ENCODE results near the gene DLG1.

The DLG1 gene

GRCh38 chr3:197206913-197207312 lies 91.5 kb downstream of the DLG1 start:
- TF ChIP-seq TCF12 (IDR thresholded peaks at IDR 0.05; ENCODE audit: low read depth) (no peak), FOXM1 (IDR thresholded peaks at IDR 0.05; ENCODE audit: borderline replicate concordance, low read depth) (no peak), TAF1 (IDR thresholded peaks at IDR 0.05; ENCODE audit: low read depth) (no peak), RAD21 (IDR thresholded peaks at IDR 0.05; ENCODE audit: low read depth) (no peak), ZBTB7A (IDR thresholded peaks at IDR 0.05; ENCODE audit: low read depth) (no peak), CREB1 (IDR thresholded peaks at IDR 0.05; ENCODE audit: low read depth) (no peak), TEAD4 (IDR thresholded peaks at IDR 0.05) (no peak), MAX (IDR thresholded peaks at IDR 0.05) (no peak), NFIC (IDR thresholded peaks at IDR 0.05) (no peak), EP300 (IDR thresholded peaks at IDR 0.05; ENCODE audit: borderline replicate concordance) (no peak), YY1 (IDR thresholded peaks at IDR 0.05; ENCODE audit: low read depth) (no peak), USF1 (IDR thresholded peaks at IDR 0.05) (no peak), CEBPB (IDR thresholded peaks at IDR 0.05) (no peak), EGR1 (IDR thresholded peaks at IDR 0.05) (no peak)
- TF ChIP-seq, protein P1, sequence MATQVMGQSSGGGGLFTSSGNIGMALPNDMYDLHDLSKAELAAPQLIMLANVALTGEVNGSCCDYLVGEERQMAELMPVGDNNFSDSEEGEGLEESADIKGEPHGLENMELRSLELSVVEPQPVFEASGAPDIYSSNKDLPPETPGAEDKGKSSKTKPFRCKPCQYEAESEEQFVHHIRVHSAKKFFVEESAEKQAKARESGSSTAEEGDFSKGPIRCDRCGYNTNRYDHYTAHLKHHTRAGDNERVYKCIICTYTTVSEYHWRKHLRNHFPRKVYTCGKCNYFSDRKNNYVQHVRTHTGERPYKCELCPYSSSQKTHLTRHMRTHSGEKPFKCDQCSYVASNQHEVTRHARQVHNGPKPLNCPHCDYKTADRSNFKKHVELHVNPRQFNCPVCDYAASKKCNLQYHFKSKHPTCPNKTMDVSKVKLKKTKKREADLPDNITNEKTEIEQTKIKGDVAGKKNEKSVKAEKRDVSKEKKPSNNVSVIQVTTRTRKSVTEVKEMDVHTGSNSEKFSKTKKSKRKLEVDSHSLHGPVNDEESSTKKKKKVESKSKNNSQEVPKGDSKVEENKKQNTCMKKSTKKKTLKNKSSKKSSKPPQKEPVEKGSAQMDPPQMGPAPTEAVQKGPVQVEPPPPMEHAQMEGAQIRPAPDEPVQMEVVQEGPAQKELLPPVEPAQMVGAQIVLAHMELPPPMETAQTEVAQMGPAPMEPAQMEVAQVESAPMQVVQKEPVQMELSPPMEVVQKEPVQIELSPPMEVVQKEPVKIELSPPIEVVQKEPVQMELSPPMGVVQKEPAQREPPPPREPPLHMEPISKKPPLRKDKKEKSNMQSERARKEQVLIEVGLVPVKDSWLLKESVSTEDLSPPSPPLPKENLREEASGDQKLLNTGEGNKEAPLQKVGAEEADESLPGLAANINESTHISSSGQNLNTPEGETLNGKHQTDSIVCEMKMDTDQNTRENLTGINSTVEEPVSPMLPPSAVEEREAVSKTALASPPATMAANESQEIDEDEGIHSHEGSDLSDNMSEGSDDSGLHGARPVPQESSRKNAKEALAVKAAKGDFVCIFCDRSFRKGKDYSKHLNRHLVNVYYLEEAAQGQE (IDR thresholded peaks at IDR 0.05; ENCODE audit: low read depth): no peak

GRCh38 chr3:197205675-197206074 lies 92.7 kb downstream of the DLG1 start:
- TF ChIP-seq RAD21 (IDR thresholded peaks at IDR 0.05; ENCODE audit: low read depth): no peak
- no peak for TF ChIP-seq MAX (IDR thresholded peaks at IDR 0.05)
- TF ChIP-seq USF1 (IDR thresholded peaks at IDR 0.05): no peak
- no peak for TF ChIP-seq YY1 (IDR thresholded peaks at IDR 0.05; ENCODE audit: low read depth)
- TF ChIP-seq CREB1 (IDR thresholded peaks at IDR 0.05; ENCODE audit: low read depth): no peak
- no peak for TF ChIP-seq TCF12 (IDR thresholded peaks at IDR 0.05; ENCODE audit: low read depth)
- TF ChIP-seq EGR1 (IDR thresholded peaks at IDR 0.05): no peak
- TF ChIP-seq ZBTB7A (IDR thresholded peaks at IDR 0.05; ENCODE audit: low read depth): no peak
- TF ChIP-seq, protein P1 (IDR thresholded peaks at IDR 0.05; ENCODE audit: low read depth): no peak
- TF ChIP-seq TEAD4 (IDR thresholded peaks at IDR 0.05): no peak
- no peak for TF ChIP-seq CEBPB (IDR thresholded peaks at IDR 0.05)
- no peak for TF ChIP-seq EP300 (IDR thresholded peaks at IDR 0.05; ENCODE audit: borderline replicate concordance)
- no peak for TF ChIP-seq NFIC (IDR thresholded peaks at IDR 0.05)
- TF ChIP-seq TAF1 (IDR thresholded peaks at IDR 0.05; ENCODE audit: low read depth): no peak
- no peak for TF ChIP-seq FOXM1 (IDR thresholded peaks at IDR 0.05; ENCODE audit: borderline replicate concordance, low read depth)

GRCh38 chr3:197205265-197205664 lies 93.1 kb downstream of the DLG1 start:
- TF ChIP-seq ZBTB7A (IDR thresholded peaks at IDR 0.05; ENCODE audit: low read depth): no peak
- TF ChIP-seq USF1 (IDR thresholded peaks at IDR 0.05): no peak
- TF ChIP-seq EP300 (IDR thresholded peaks at IDR 0.05; ENCODE audit: borderline replicate concordance): no peak
- no peak for TF ChIP-seq RAD21 (IDR thresholded peaks at IDR 0.05; ENCODE audit: low read depth)
- no peak for TF ChIP-seq FOXM1 (IDR thresholded peaks at IDR 0.05; ENCODE audit: borderline replicate concordance, low read depth)

DNA sequence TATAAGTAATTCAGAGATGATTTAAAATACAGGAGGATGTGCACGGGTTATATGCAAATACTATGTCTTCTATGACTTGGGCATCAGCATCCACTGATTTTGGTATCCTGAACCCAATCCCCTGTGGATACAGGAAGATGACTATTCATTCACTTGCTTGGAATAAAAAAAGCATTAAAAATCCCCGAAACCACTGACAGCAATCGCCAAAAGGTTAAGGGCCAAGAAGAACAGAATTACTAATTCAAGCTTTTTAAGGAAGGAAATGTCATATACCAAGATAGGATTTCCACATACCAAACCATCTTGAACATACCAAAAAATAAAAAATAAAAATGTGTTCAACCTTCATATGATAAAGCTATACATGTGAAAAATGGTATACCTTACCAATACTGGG lies 93.7 kb downstream of the DLG1 start:
- TF ChIP-seq TAF1 (IDR thresholded peaks at IDR 0.05; ENCODE audit: low read depth) (no peak), TCF12 (IDR thresholded peaks at IDR 0.05; ENCODE audit: low read depth) (no peak), MAX (IDR thresholded peaks at IDR 0.05) (no peak), YY1 (IDR thresholded peaks at IDR 0.05; ENCODE audit: low read depth) (no peak), USF1 (IDR thresholded peaks at IDR 0.05) (no peak), EGR1 (IDR thresholded peaks at IDR 0.05) (no peak), RAD21 (IDR thresholded peaks at IDR 0.05; ENCODE audit: low read depth) (no peak), CEBPB (IDR thresholded peaks at IDR 0.05) (no peak), FOXM1 (IDR thresholded peaks at IDR 0.05; ENCODE audit: borderline replicate concordance, low read depth) (no peak), CREB1 (IDR thresholded peaks at IDR 0.05; ENCODE audit: low read depth) (no peak), EP300 (IDR thresholded peaks at IDR 0.05; ENCODE audit: borderline replicate concordance) (no peak), TEAD4 (IDR thresholded peaks at IDR 0.05) (no peak), NFIC (IDR thresholded peaks at IDR 0.05) (no peak), ZBTB7A (IDR thresholded peaks at IDR 0.05; ENCODE audit: low read depth) (no peak)
- TF ChIP-seq, protein P1 (IDR thresholded peaks at IDR 0.05; ENCODE audit: low read depth): no peak
